GM21390 (cell line): ENCODE results near the gene BPIFB3.
"Not testable (repeated sequence)": the region's sequence is repeated elsewhere in the genome, so short reads cannot be mapped to it uniquely, and the experiment has no call there.

Experiments
- ATAC-seq: cut with Tn5 transposase; IDR thresholded peaks from one replicate; pipeline ENCODE4 v1.9.1; 2021; ENCODE audit not compliant: unreplicated experiment

BPIFB3 gene

GRCh38 chr20:33083544-33084340 lies 30.0 kb downstream of the BPIFB3 start:
- ATAC-seq, result no peak

- no peak for ATAC-seq
These were observed 31.0 kb downstream of the BPIFB3 start for GRCh38 chr20:33084722-33085121.

GRCh38 chr20:33086052-33086722 lies 32.5 kb downstream of the BPIFB3 start:
- no peak for ATAC-seq

GRCh38 chr20:33091147-33091546 lies 37.4 kb downstream of the BPIFB3 start:
- ATAC-seq, result no peak

GRCh38 chr20:33091693-33092092 lies 38.0 kb downstream of the BPIFB3 start:
- no peak for ATAC-seq

- ATAC-seq, result no peak
These were observed 38.7 kb downstream of the BPIFB3 start for GRCh38 chr20:33092361-33092760.

GRCh38 chr20:33093074-33093473 lies 39.4 kb downstream of the BPIFB3 start:
- ATAC-seq, result no peak

GRCh38 chr20:33093582-33093981 lies 39.9 kb downstream of the BPIFB3 start:
- ATAC-seq, result no peak

- ATAC-seq, result no peak
These were observed 41.5 kb downstream of the BPIFB3 start for GRCh38 chr20:33095249-33095648.

GRCh38 chr20:33095902-33096584 lies 42.3 kb downstream of the BPIFB3 start:
- not testable (repeated sequence) for ATAC-seq

GRCh38 chr20:33097001-33097400 lies 43.3 kb downstream of the BPIFB3 start:
- ATAC-seq, result no peak

GRCh38 chr20:33099843-33100538 lies 46.3 kb downstream of the BPIFB3 start:
- no peak for ATAC-seq

GRCh38 chr20:33103556-33103955 lies 49.9 kb downstream of the BPIFB3 start:
- ATAC-seq, result no peak

- no peak for ATAC-seq
These were observed 50.6 kb downstream of the BPIFB3 start for GRCh38 chr20:33104336-33104735.

GRCh38 chr20:33105316-33105924 lies 51.7 kb downstream of the BPIFB3 start:
- ATAC-seq, result no peak

- not testable (repeated sequence) for ATAC-seq
These were observed 52.4 kb downstream of the BPIFB3 start for GRCh38 chr20:33106058-33106620.

- no peak for ATAC-seq
These were observed 55.0 kb downstream of the BPIFB3 start for GRCh38 chr20:33108661-33109060.

GRCh38 chr20:33110147-33110825 lies 56.6 kb downstream of the BPIFB3 start:
- ATAC-seq, result no peak

GRCh38 chr20:33111306-33111705 lies 57.6 kb downstream of the BPIFB3 start:
- no peak for ATAC-seq
